Measurements from ENCODE around the gene DMXL1. TPM values are rescaled to one million over a fixed set of nuclear protein-coding genes. Genes with fewer than 3 reads are reported as not detected.
"Not testable (repeated sequence)": the region's sequence is repeated elsewhere in the genome, so short reads cannot be mapped to it uniquely, and the experiment has no call there.

DMXL1 gene
- total RNA-seq, 1 experiment from 2014 or later, result 23.5 TPM

- in situ Hi-C loops (cut with HindIII; ENCODE audit: low sequenced_read_pairs), result no loop called here
- no peak for DNase-seq (ENCODE audit: low spot score)
Observed at GRCh38 chr5:119178435-119178834, 107.5 kb downstream of the DMXL1 start.

DNA sequence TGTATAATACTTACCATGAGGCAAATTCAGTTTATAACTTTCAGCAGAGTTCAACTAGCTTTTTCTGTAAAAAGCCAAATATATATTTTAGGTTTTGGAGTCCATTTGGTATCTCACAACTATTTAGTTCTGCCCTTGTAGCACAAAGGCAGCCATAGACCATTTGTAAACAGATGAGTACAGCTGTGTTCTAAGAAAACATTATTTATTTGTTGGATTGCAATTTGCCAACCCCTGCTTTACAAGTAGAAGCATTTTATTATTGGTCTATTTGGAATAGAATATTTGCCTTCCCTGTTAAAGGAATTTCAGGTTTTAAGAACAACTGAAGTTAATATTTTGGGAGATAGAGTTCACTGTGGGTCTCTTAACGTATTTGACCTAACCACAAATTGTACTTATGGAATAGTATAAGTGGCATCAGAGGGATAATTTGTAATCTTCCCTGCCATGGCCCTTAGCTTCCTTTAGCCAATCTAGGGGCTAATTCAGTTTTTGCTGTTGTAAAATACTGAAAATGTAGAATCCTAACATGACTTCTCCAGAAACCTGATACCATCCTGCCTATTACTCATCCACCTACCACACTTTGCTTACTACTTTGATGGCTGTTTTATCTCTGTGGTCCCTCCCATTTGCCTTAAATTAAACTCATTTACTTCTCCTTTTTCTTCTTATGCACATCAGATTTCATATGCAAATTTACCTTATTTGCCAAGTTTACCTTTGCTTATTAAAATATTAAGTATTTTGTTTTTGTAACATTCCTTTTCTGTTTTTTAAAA lies 109.2 kb downstream of the DMXL1 start:
- DNase-seq (ENCODE audit: low spot score), result no peak
- in situ Hi-C loops (cut with HindIII; ENCODE audit: low sequenced_read_pairs), result no loop called here

- DNase-seq (ENCODE audit: low spot score); in situ Hi-C loops (cut with HindIII; ENCODE audit: low sequenced_read_pairs): not testable (repeated sequence)
Observed at GRCh38 chr5:119185512-119185911, 114.6 kb downstream of the DMXL1 start.

DNA sequence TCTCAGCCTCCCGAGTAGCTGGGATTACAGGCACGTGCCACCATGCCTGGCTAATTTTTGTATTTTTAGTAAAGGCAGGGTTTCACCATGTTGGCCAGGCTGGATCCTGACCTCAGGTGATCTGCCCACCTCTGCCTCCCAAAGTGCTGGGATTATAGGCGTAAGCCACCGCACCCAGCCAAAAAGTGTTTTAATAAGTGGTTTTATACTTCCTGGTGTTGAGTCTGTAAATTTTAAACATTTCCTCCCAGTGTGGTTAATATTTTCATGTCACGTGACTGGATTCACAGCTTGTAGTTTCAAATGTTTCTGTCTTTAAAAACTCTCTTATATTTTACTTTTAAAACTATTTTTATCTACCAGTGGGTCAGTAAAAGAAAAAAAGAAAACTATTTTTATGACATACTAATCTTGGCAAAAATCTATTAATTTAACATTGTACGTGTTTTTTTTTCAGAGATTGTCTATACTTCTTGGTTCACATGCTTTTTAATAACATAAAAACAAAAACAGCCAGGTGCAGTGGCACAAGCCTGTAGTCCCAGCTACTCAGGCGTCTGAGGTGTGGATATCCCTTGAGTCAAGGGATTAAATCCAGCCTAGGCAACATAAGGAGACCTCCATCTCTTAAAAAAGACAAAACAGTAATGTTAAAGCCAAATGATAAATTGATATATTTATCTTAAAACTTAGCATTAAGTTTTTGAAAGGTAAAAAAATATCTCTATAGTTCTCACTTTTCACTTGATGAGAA lies 117.1 kb downstream of the DMXL1 start:
- in situ Hi-C loops (cut with HindIII; ENCODE audit: low sequenced_read_pairs), result no loop called here
- no peak for DNase-seq (ENCODE audit: low spot score)

- in situ Hi-C loops (cut with HindIII; ENCODE audit: low sequenced_read_pairs), result no loop called here
- no peak for DNase-seq (ENCODE audit: low spot score)
Observed at GRCh38 chr5:119190470-119191095, 119.7 kb downstream of the DMXL1 start.

- DNase-seq (ENCODE audit: low spot score), result no peak
- in situ Hi-C loops (cut with HindIII; ENCODE audit: low sequenced_read_pairs), result no loop called here
Observed at GRCh38 chr5:119191944-119192343, 121.1 kb downstream of the DMXL1 start.

DNA sequence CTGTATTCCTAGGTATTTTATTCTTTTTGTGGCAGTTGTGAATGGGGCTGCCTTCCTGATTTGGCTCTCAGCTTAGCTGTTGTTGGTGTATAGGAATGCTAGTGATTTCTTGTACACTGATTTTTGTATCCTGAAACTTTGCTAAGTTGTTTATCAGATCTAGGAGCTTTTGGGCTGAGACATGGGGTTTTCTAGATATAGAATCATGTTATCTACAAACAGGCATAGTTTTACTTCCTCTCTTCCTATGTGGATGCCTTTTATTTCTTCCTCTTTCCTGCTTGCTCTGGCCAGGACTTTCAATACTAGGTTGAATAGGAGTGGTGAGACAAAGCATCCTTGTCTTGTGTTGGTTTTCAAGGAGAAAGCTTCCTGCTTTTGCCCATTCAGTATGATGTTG lies 129.9 kb downstream of the DMXL1 start:
- in situ Hi-C loops (cut with HindIII; ENCODE audit: low sequenced_read_pairs), result no loop called here

GRCh38 chr5:119207105-119207504 lies 136.2 kb downstream of the DMXL1 start:
- in situ Hi-C loops (cut with HindIII; ENCODE audit: low sequenced_read_pairs), result no loop called here

More for the DNA sequence above, 129.9 kb downstream of the DMXL1 start:
- no peak for DNase-seq (ENCODE audit: low spot score)

DNA sequence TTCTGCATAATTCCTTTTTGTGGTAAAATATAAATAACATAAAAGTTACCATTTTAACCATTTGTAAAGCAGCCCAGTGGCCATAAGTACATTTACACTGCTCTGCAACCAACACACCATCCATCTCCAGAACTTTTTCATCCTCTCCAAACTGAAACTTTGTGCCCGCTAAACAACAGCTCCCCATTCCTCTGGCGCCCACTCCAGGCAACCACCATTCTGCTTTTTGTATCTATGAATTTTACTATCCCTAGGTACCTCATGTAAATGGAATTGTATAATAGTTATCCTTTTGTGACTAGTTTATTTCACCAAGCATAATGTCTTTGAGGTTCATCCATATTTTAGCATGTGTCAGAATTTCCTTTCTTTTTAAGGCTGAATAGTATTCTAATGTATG lies 141.1 kb downstream of the DMXL1 start:
- no peak for DNase-seq (ENCODE audit: low spot score)
- in situ Hi-C loops (cut with HindIII; ENCODE audit: low sequenced_read_pairs), result no loop called here

More at GRCh38 chr5:119207105-119207504, 136.2 kb downstream of the DMXL1 start:
- DNase-seq (ENCODE audit: low spot score), result no peak

GRCh38 chr5:119212676-119213075 lies 141.8 kb downstream of the DMXL1 start:
- in situ Hi-C loops (cut with HindIII; ENCODE audit: low sequenced_read_pairs), result no loop called here
- no peak for DNase-seq (ENCODE audit: low spot score)

DNA sequence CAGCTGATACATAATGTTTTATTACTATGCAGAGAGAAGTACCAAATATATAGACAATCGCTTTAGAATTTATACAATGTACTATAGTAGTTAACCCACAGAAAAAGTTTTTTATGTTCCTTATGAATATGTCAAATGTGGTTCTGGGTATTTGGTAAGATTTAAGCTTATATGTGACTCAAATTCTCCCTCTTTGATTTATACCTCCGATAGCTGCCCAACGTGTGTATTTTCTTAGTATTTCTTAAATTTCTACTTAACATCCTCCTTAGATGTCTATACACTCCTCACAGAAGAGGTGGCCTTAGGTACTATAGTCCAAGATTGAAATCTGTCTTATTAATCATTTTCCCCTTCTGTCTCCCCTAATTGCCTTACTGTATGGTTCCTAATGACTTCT lies 146.3 kb downstream of the DMXL1 start:
- in situ Hi-C loops (cut with HindIII; ENCODE audit: low sequenced_read_pairs), result no loop called here
- DNase-seq (ENCODE audit: low spot score), result no peak

GRCh38 chr5:119218830-119219782 lies 148.2 kb downstream of the DMXL1 start:
- DNase-seq (ENCODE audit: low spot score), result no peak
- in situ Hi-C loops (cut with HindIII; ENCODE audit: low sequenced_read_pairs), result no loop called here

DNA sequence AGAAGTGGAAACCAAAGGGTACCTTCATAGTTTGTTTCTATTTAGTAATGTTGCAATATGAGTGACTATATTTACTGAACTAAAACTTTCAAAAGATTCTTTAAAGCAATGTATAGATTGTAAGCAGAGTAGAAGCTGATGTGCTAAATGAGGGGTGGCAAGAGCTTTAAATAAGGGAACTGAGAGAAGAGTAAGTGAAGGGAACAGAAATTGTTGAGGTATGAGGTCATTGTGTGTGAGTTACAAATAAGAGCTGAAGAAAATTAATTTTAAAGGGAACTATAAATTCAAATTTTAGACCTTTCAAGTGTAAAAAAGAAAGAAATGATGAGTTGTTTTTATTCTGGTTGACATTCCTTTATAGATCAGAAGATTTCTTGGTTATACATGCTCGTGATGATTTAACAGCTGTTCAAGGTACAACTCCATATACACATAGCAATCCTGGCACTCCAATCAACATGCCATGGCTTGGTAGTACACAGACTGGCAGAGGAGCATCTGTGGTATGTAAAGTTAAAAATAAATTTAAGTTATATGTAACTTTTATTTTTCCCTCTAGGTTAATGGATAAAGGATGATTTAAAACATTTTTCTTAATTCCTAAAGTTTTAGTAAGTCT lies 149.8 kb downstream of the DMXL1 start:
- DNase-seq (ENCODE audit: low spot score), result no peak
- in situ Hi-C loops (cut with HindIII; ENCODE audit: low sequenced_read_pairs), result no loop called here

DNA sequence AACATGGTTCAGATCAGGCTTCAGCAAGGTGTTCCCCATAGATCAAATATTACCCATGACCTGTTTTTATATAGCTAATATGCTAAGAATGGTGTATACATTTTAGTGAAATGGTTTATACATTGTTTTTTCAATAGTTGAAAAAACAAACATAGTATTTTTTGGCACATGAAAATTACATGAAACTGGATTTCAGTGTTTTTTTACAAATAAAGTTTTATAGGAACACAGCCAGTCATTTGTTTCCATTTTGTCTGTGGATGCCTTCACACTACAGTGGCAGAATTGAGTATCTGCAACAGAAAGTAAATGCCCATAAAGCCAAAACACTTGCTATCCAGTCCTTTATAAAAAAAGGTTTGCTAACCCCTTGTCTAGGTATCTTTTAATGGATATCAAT lies 150.4 kb downstream of the DMXL1 start:
- in situ Hi-C loops (cut with HindIII; ENCODE audit: low sequenced_read_pairs), result no loop called here
- DNase-seq (ENCODE audit: low spot score), result no peak

DNA sequence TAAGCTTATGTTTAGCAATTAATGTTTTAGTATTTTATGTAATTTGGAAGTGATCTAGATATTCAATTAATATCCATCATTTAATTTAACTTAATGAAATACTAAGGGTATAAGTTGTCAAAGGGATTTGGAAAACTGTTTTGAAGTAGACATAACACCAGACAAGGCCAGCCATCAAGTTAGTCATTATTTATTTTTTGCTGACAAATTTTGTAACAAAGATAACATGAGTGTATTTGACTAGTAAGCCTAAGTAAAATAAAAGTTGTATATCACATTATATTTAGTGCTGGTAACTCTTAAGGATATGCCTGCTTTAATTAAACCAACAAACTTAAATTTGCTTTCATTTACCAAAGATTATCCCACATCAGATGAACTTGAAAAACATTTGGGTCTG lies 159.1 kb downstream of the DMXL1 start:
- no peak for DNase-seq (ENCODE audit: low spot score)
- in situ Hi-C loops (cut with HindIII; ENCODE audit: low sequenced_read_pairs), result no loop called here

DNA sequence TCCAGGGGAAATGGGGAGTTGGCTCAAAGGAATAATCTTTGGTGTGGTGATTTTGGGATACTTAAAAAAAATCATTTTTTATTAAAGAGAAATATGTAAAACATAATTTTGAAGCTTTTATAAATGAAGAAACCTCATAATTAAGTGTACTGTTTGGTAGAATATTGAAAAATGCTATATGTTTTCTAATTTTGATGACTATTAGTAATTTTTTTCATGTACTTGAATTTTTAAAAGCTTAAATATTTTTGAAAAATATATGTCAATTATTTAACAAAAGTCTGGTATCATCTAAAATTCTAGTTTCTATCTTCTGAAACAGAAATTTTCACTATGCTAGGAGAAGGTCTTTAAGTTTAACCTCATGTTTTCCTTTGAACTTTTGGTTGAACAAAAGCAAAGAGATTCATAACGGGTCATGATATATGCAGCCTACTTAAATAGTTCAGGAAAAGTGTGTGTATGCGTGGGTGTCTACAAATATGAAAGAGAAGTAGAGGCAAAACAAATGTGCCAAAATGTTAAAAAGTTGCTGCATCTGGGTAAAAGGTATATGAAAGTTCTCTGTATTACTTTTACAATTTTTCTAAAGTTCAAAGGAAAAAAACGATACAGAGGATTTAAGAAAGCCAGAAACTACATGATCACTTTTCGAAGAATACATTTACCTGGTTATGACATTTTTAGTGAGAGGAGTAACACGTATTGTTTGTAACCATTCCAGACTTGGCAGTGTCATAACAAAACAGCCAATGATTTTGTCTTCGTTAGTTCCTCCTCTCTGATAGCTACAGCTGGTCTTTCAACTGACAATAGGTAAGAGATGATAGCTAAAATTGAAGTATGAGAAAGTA lies 167.6 kb downstream of the DMXL1 start:
- in situ Hi-C loops (cut with HindIII; ENCODE audit: low sequenced_read_pairs), result no loop called here
- no peak for DNase-seq (ENCODE audit: low spot score)

DNA sequence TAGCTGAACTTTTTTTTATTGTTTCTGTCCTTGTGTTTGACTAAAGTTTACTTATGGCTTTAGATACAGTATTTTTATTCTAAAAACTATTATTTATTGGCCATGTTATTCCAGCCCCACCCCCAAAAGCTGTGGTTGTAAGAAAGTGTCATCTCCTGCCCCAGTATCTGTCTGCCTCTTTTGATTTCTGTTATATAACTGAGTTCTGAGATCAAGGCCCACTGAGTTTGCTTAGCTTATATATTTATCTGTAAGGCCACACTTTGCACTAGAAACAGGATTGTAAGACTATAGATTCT lies 168.2 kb downstream of the DMXL1 start:
- no peak for DNase-seq (ENCODE audit: low spot score)
- in situ Hi-C loops (cut with HindIII; ENCODE audit: low sequenced_read_pairs), result no loop called here

DNA sequence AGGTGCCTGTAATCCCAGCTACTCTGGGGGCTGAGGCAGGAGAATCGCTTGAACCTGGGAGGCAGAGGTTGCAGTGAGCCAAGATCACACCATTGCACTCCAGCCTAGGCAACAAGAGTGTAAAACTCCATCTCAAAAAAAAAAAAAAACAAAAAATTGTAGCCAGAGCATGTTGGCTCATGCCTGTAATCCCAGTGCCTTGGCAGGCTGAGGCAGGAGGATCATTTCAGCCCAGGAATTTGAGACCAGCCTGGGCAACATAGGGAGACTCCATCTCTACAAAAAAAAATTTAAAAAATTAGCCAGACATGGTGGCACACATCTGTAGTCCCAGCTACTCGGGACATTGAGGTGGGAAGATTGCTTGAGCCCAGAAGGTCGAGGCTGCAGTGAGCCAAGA lies 168.9 kb downstream of the DMXL1 start:
- in situ Hi-C loops (cut with HindIII; ENCODE audit: low sequenced_read_pairs); DNase-seq (ENCODE audit: low spot score): not testable (repeated sequence)

Measured in G401 (cell line).